ENCODE results near the gene TAF1B.

- no peak for TF ChIP-seq POLR2AphosphoS5 (IDR thresholded peaks at IDR 0.05; ENCODE audit: low read depth, low read length)
- no peak for TF ChIP-seq TAF1 (IDR thresholded peaks at IDR 0.05; ENCODE audit: borderline replicate concordance, low read depth, low read length)
Measured at GRCh38 chr2:9918275-9918674, 75.0 kb downstream of the TAF1B start.

Measured in GM12892 (cell line).